Endometrium (tissue), 2 donors: Measurements from ENCODE around the gene ELMO1.

Source experiments
- FAIRE-seq: peaks from 2 replicates; lab custom pipeline; 2012; peaks lifted over from hg19 to GRCh38; lab: Jason Lieb, UNC
- donor health status: control.
- donor health status: control.

Gene ELMO1

GRCh38 chr7:37310327-37311080, 138.2 kb downstream of the ELMO1 start:
- FAIRE-seq, result no peak

GRCh38 chr7:37309493-37309892, 139.2 kb downstream of the ELMO1 start:
- no peak for FAIRE-seq

- no peak for FAIRE-seq
These were observed 143.7 kb downstream of the ELMO1 start for GRCh38 chr7:37304921-37305320.

GRCh38 chr7:37297546-37297945, 151.1 kb downstream of the ELMO1 start:
- FAIRE-seq, result no peak

- FAIRE-seq, result no peak
These were observed 153.3 kb downstream of the ELMO1 start for GRCh38 chr7:37295401-37295800.

- no peak for FAIRE-seq
These were observed 157.9 kb downstream of the ELMO1 start for GRCh38 chr7:37290731-37291130.

- no peak for FAIRE-seq
These were observed 158.9 kb downstream of the ELMO1 start for GRCh38 chr7:37289781-37290180.

GRCh38 chr7:37289367-37289766, 159.3 kb downstream of the ELMO1 start:
- FAIRE-seq, result no peak

- peak; percentile 81 for FAIRE-seq
These were observed 161.4 kb downstream of the ELMO1 start for GRCh38 chr7:37287131-37287855.

- FAIRE-seq, result no peak
These were observed 162.2 kb downstream of the ELMO1 start for GRCh38 chr7:37286454-37286832.

- no peak for FAIRE-seq
These were observed 162.8 kb downstream of the ELMO1 start for GRCh38 chr7:37285706-37286453.

- FAIRE-seq, result no peak
These were observed 163.8 kb downstream of the ELMO1 start for GRCh38 chr7:37284805-37285231.

- FAIRE-seq, result no peak
These were observed 164.4 kb downstream of the ELMO1 start for GRCh38 chr7:37284285-37284684.

GRCh38 chr7:37283716-37284115, 164.9 kb downstream of the ELMO1 start:
- FAIRE-seq, result no peak

GRCh38 chr7:37282927-37283326, 165.7 kb downstream of the ELMO1 start:
- FAIRE-seq, result no peak

GRCh38 chr7:37282093-37282444, 166.6 kb downstream of the ELMO1 start:
- no peak for FAIRE-seq

- no peak for FAIRE-seq
These were observed 167.1 kb downstream of the ELMO1 start for GRCh38 chr7:37281368-37282092.

- no peak for FAIRE-seq
These were observed 171.2 kb downstream of the ELMO1 start for GRCh38 chr7:37277513-37277912.

GRCh38 chr7:37275078-37275710, 173.5 kb downstream of the ELMO1 start:
- FAIRE-seq, result no peak

- FAIRE-seq, result no peak
These were observed 174.8 kb downstream of the ELMO1 start for GRCh38 chr7:37273891-37274290.

- FAIRE-seq, result no peak
These were observed 178.8 kb downstream of the ELMO1 start for GRCh38 chr7:37269711-37270508.
